C4-2B (cell line): ENCODE results near the gene AMMECR1.
"Not testable (repeated sequence)": the region's sequence is repeated elsewhere in the genome, so short reads cannot be mapped to it uniquely, and the experiment has no call there.

Source experiments
- H3K27ac ChIP-seq: fragments of 450-650 bp; 2 replicates; pipeline ENCODE4 v1.5.1; 2017
- CTCF ChIP-seq: fragments of 450-650 bp; conservative IDR thresholded peaks from 2 replicates; pipeline ENCODE4 v1.5.1; 2017; ENCODE audit warnings: mild to moderate bottlenecking
- ZFX ChIP-seq: fragments of 450-650 bp; IDR thresholded peaks from 2 replicates; pipeline ENCODE4 v1.6.1; 2017

AMMECR1 gene

GRCh38 chrX:110317820-110318663 is at the start of gene AMMECR1:
Gene AMMECR1 (minus strand): TSS chrX:110318085. CDS start chrX:110318071, 14 bp downstream.
- H3K27ac ChIP-seq, result peak within 1 kb of the TSS; percentile 91
- no peak for TF ChIP-seq ZFX
- no peak for TF ChIP-seq CTCF

- H3K27ac ChIP-seq, result no peak overlapping the region
- TF ChIP-seq ZFX (no peak), CTCF (no peak)
Measured at GRCh38 chrX:110363244-110363643, 45.4 kb upstream of the AMMECR1 start.

GRCh38 chrX:110359273-110359672 is 41.4 kb upstream of the AMMECR1 start:
- TF ChIP-seq ZFX (no peak), CTCF (no peak)
- no peak overlapping the region for H3K27ac ChIP-seq

- no peak within 1 kb of the TSS for H3K27ac ChIP-seq
- no peak for TF ChIP-seq ZFX
- no peak for TF ChIP-seq CTCF
Measured at GRCh38 chrX:110358548-110358947, 40.7 kb upstream of the AMMECR1 start, which contains the start of gene RTL9. Gene RTL9 (plus strand): TSS chrX:110358848. CDS start chrX:110450618, 91,770 bp downstream.

GRCh38 chrX:110346681-110347080 is 28.8 kb upstream of the AMMECR1 start:
- no peak overlapping the region for H3K27ac ChIP-seq
- TF ChIP-seq CTCF, result no peak
- no peak for TF ChIP-seq ZFX

GRCh38 chrX:110341189-110342035 is 23.5 kb upstream of the AMMECR1 start:
- no peak overlapping the region for H3K27ac ChIP-seq
- TF ChIP-seq CTCF (no peak), ZFX (no peak)

- H3K27ac ChIP-seq, result no peak overlapping the region
- no peak for TF ChIP-seq ZFX
- no peak for TF ChIP-seq CTCF
Measured at GRCh38 chrX:110338935-110339334, 21.1 kb upstream of the AMMECR1 start.

- H3K27ac ChIP-seq, result not testable (repeated sequence)
Measured at GRCh38 chrX:110333458-110333857, 15.6 kb upstream of the AMMECR1 start.
